ENCODE results near the gene MUCL3.
"Not testable (repeated sequence)": the region's sequence is repeated elsewhere in the genome, so short reads cannot be mapped to it uniquely, and the experiment has no call there.

MUCL3 gene

DNA sequence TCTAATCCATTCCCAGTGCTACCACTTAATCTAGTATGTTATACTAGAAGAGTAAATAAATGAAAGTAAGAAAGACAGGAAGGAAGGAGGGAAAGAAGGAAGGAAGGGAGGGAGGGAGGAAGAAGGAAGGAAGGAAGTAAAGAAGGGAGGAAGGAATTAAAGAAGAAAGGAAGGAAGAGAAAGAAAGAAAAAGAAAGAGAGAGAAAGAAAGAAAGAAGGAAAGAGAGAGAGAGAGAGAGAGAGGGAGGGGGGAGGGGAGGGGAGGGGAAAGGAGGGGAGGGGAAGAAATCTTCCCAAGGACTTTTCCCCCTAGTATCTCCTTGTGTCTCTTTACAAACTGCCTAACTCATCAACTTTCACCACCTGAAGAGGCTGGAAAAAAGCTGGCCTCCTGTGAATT, 21.9 kb downstream of the MUCL3 start:
- H3K36me3 ChIP-seq (ENCODE audit: control insufficient read depth in 4 of 4, insufficient read depth in 4 of 4, low read length in 3 of 4): no peaks in the 10 kb centered on the region
- ChIA-PET POLR2A (no interaction called here), CTCF (no interaction called here)
- DNase-seq: no peak
- no peaks in the 10 kb centered on the region for H3K4me1 ChIP-seq (ENCODE audit: control extremely low read depth in 1 of 4, control insufficient read depth in 4 of 4, insufficient read depth in 4 of 4, low read length in 3 of 4)
- no peak overlapping the region for H3K27ac ChIP-seq (ENCODE audit: insufficient read depth in 1 of 2, low read depth in 1 of 2, low read length in 2 of 2, poor library complexity in 1 of 2, severe bottlenecking in 2 of 2)
- no peaks in the 10 kb centered on the region for H3K9me3 ChIP-seq (ENCODE audit: control extremely low read depth in 1 of 5, control insufficient read depth in 4 of 5, insufficient read depth in 2 of 5, low read depth in 1 of 5, low read length in 4 of 5)
- peaks cover 0 to 29% (median 17%) of the 10 kb centered on the region in 5 experiments for H3K27me3 ChIP-seq (replicated peaks in 2 of 5; ENCODE audit: control insufficient read depth in 4 of 5, insufficient read depth in 5 of 5, low read length in 4 of 5)
- no peak overlapping the region for H3K4me3 ChIP-seq (ENCODE audit: control insufficient read depth in 1 of 7, extremely low read depth in 1 of 7, insufficient read depth in 4 of 7, low read depth in 2 of 7, low read length in 6 of 7)

DNA sequence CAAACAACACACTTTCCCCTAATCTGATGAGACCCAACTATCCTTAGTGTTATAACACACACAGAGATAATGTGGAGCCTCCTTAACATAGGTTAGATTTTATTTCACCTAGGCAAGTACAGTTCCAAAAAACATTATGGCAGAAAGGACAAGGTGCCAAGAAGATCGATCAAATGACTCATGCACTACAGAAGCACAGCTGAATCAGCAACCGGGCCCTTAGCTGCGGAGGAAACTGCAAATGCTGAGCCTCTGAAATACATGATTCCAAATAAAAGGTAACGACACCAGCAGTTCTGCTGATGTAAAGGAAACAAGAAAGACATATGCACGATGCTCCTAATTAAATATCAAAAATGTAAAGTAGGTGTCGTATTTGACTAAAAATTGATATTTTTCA, 22.9 kb downstream of the MUCL3 start:
- H3K27me3 ChIP-seq (replicated peaks in 2 of 5; ENCODE audit: control insufficient read depth in 4 of 5, insufficient read depth in 5 of 5, low read length in 4 of 5): peaks cover 0 to 20% (median 14%) of the 10 kb centered on the region in 5 experiments
- H3K27ac ChIP-seq (ENCODE audit: insufficient read depth in 1 of 2, low read depth in 1 of 2, low read length in 2 of 2, poor library complexity in 1 of 2, severe bottlenecking in 2 of 2): no peak overlapping the region
- no peaks in the 10 kb centered on the region for H3K4me1 ChIP-seq (ENCODE audit: control extremely low read depth in 1 of 4, control insufficient read depth in 4 of 4, insufficient read depth in 4 of 4, low read length in 3 of 4)
- H3K36me3 ChIP-seq (ENCODE audit: control insufficient read depth in 4 of 4, insufficient read depth in 4 of 4, low read length in 3 of 4): no peaks in the 10 kb centered on the region
- 100% methylated on average over 5 of the region's 6 CpGs for WGBS (ENCODE audit: insufficient coverage)
- DNase-seq: no peak
- H3K4me3 ChIP-seq (ENCODE audit: control insufficient read depth in 1 of 7, extremely low read depth in 1 of 7, insufficient read depth in 4 of 7, low read depth in 2 of 7, low read length in 6 of 7): no peak overlapping the region
- CTCF ChIA-PET: no interaction called here
- POLR2A ChIA-PET: no interaction called here
- no peaks in the 10 kb centered on the region for H3K9me3 ChIP-seq (ENCODE audit: control extremely low read depth in 1 of 5, control insufficient read depth in 4 of 5, insufficient read depth in 2 of 5, low read depth in 1 of 5, low read length in 4 of 5)

DNA sequence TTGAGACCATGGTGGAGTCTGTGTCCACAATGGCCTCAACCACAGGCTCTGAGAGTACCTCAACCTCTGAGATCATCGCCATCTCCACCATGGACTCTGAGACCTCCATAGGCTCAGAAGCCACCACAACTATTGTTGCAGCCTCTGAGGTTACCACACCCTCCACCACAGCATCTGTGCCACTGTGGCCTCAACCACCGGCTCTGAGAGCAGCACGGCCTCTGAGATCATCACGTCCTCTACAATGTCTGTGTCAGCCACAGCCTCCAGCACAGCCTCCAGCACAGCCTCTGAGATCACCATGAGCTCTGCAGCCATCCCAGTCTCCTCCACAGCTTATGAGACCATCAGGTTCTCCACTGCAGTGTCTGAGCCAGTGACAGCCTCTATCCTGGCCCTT, 23.3 kb downstream of the MUCL3 start:
- H3K36me3 ChIP-seq (ENCODE audit: control insufficient read depth in 4 of 4, insufficient read depth in 4 of 4, low read length in 3 of 4): no peaks in the 10 kb centered on the region
- CTCF ChIA-PET: no interaction called here
- no peak overlapping the region for H3K27ac ChIP-seq (ENCODE audit: insufficient read depth in 1 of 2, low read depth in 1 of 2, low read length in 2 of 2, poor library complexity in 1 of 2, severe bottlenecking in 2 of 2)
- DNase-seq: peak in 2 of 3 donors; percentile 16
- H3K4me1 ChIP-seq (ENCODE audit: control extremely low read depth in 1 of 4, control insufficient read depth in 4 of 4, insufficient read depth in 4 of 4, low read length in 3 of 4): no peaks in the 10 kb centered on the region
- POLR2A ChIA-PET: no interaction called here
- H3K27me3 ChIP-seq (replicated peaks in 2 of 5; ENCODE audit: control insufficient read depth in 4 of 5, insufficient read depth in 5 of 5, low read length in 4 of 5): peaks cover 0 to 19% (median 13%) of the 10 kb centered on the region in 5 experiments
- 100% methylated on average over 2 of the region's 4 CpGs for WGBS (ENCODE audit: insufficient coverage)
- H3K4me3 ChIP-seq (ENCODE audit: control insufficient read depth in 1 of 7, extremely low read depth in 1 of 7, insufficient read depth in 4 of 7, low read depth in 2 of 7, low read length in 6 of 7): no peak overlapping the region
- no peaks in the 10 kb centered on the region for H3K9me3 ChIP-seq (ENCODE audit: control extremely low read depth in 1 of 5, control insufficient read depth in 4 of 5, insufficient read depth in 2 of 5, low read depth in 1 of 5, low read length in 4 of 5)

DNA sequence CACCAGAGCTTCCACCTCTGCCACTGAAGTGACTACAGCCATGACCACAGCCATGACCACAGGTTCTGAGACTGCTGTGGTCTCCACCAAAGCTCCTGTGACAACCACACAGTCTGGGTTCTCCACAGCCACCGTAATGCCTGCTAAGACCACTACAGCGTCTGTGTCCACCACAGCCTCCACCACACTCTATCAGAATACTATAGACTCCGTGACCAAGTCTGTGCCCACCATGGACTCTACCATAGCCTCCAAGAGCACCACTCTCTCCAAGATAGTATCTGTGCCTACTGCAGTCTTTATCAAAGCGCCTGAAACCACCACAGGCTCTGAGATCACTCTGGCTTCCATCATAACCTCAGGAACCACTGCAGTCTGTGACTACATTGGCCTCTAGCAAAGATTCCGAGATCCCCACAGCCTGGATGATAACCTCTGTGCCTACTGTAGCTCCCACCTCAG, 24.4 kb downstream of the MUCL3 start:
- Histone ChIP-seq H3K27ac (ENCODE audit: insufficient read depth in 1 of 2, low read depth in 1 of 2, low read length in 2 of 2, poor library complexity in 1 of 2, severe bottlenecking in 2 of 2) (no peak overlapping the region), H3K9me3 (ENCODE audit: control extremely low read depth in 1 of 5, control insufficient read depth in 4 of 5, insufficient read depth in 2 of 5, low read depth in 1 of 5, low read length in 4 of 5) (no peaks in the 10 kb centered on the region), H3K36me3 (ENCODE audit: control insufficient read depth in 4 of 4, insufficient read depth in 4 of 4, low read length in 3 of 4) (no peaks in the 10 kb centered on the region), H3K27me3 (replicated peaks in 2 of 5; ENCODE audit: control insufficient read depth in 4 of 5, insufficient read depth in 5 of 5, low read length in 4 of 5) (peaks cover 0 to 13% (median 8%) of the 10 kb centered on the region in 5 experiments), H3K4me1 (ENCODE audit: control extremely low read depth in 1 of 4, control insufficient read depth in 4 of 4, insufficient read depth in 4 of 4, low read length in 3 of 4) (no peaks in the 10 kb centered on the region), H3K4me3 (ENCODE audit: control insufficient read depth in 1 of 7, extremely low read depth in 1 of 7, insufficient read depth in 4 of 7, low read depth in 2 of 7, low read length in 6 of 7) (no peak overlapping the region)
- 100% methylated on average over 3 of the region's 5 CpGs for WGBS (ENCODE audit: insufficient coverage)
- no peak for DNase-seq
- POLR2A ChIA-PET: interaction anchor here (0.5 kb wide), 1 partner anchor 90 kb away, joined by 3 read pairs; no protein-coding TSS in a partner anchor
- CTCF ChIA-PET: no interaction called here

DNA sequence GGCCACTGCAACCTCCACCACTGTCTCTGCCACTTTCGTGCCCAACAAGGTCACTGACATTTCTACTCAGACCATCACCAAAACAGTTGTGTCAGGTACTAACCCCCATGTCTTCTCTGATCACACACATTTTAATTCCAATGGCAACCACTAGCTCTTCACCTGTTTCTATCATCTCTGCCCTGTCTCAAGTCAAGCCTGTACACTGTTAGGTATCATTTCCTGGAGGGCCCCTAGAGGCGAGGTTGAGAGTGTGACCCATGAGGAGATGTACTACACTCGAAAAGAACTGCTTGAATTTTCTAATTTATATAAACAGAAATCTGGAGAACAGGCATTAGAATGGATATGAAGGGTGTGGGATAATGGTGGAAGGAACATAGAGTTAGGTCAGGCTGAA, 25.4 kb downstream of the MUCL3 start:
- Histone ChIP-seq H3K36me3 (ENCODE audit: control insufficient read depth in 4 of 4, insufficient read depth in 4 of 4, low read length in 3 of 4) (no peaks in the 10 kb centered on the region), H3K4me3 (ENCODE audit: control insufficient read depth in 1 of 7, extremely low read depth in 1 of 7, insufficient read depth in 4 of 7, low read depth in 2 of 7, low read length in 6 of 7) (no peak overlapping the region), H3K27ac (ENCODE audit: insufficient read depth in 1 of 2, low read depth in 1 of 2, low read length in 2 of 2, poor library complexity in 1 of 2, severe bottlenecking in 2 of 2) (no peak overlapping the region), H3K9me3 (ENCODE audit: control extremely low read depth in 1 of 5, control insufficient read depth in 4 of 5, insufficient read depth in 2 of 5, low read depth in 1 of 5, low read length in 4 of 5) (no peaks in the 10 kb centered on the region), H3K27me3 (replicated peaks in 2 of 5; ENCODE audit: control insufficient read depth in 4 of 5, insufficient read depth in 5 of 5, low read length in 4 of 5) (peaks cover 0 to 13% (median 4%) of the 10 kb centered on the region in 5 experiments), H3K4me1 (ENCODE audit: control extremely low read depth in 1 of 4, control insufficient read depth in 4 of 4, insufficient read depth in 4 of 4, low read length in 3 of 4) (no peaks in the 10 kb centered on the region)
- WGBS (ENCODE audit: insufficient coverage): 100% methylated on average over 2 of the region's 3 CpGs
- no peak for DNase-seq
- POLR2A ChIA-PET: no interaction called here
- CTCF ChIA-PET: no interaction called here

DNA sequence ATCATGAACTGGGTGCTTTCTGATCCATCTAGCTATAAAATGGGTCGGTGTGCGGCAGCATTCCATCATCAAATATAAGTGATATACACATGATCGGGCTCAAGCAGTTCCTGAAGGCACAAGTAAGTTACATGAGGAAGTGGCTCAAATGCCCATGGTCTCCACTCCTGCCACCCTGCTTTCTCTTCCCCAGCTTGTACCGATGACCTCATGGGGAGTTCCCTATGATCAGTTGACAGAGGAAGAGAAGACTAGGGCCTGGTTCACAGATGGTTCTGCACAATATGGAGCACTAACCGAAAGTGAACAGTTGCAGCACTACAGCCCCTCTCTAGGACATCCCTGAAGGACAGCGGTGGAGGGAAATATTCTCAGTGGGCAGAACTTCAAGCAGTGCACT, 28.4 kb downstream of the MUCL3 start:
- DNase-seq; H3K4me3 ChIP-seq (ENCODE audit: control insufficient read depth in 1 of 7, extremely low read depth in 1 of 7, insufficient read depth in 4 of 7, low read depth in 2 of 7, low read length in 6 of 7); H3K36me3 ChIP-seq (ENCODE audit: control insufficient read depth in 4 of 4, insufficient read depth in 4 of 4, low read length in 3 of 4); CTCF ChIA-PET; H3K27ac ChIP-seq (ENCODE audit: insufficient read depth in 1 of 2, low read depth in 1 of 2, low read length in 2 of 2, poor library complexity in 1 of 2, severe bottlenecking in 2 of 2); H3K4me1 ChIP-seq (ENCODE audit: control extremely low read depth in 1 of 4, control insufficient read depth in 4 of 4, insufficient read depth in 4 of 4, low read length in 3 of 4); H3K9me3 ChIP-seq (ENCODE audit: control extremely low read depth in 1 of 5, control insufficient read depth in 4 of 5, insufficient read depth in 2 of 5, low read depth in 1 of 5, low read length in 4 of 5); POLR2A ChIA-PET: not testable (repeated sequence)
- peaks cover 0 to 10% (median 0%) of the 10 kb centered on the region in 5 experiments for H3K27me3 ChIP-seq (replicated peaks in 2 of 5; ENCODE audit: control insufficient read depth in 4 of 5, insufficient read depth in 5 of 5, low read length in 4 of 5)
- 100% methylated on average over 3 of the region's 6 CpGs for WGBS (ENCODE audit: insufficient coverage)

DNA sequence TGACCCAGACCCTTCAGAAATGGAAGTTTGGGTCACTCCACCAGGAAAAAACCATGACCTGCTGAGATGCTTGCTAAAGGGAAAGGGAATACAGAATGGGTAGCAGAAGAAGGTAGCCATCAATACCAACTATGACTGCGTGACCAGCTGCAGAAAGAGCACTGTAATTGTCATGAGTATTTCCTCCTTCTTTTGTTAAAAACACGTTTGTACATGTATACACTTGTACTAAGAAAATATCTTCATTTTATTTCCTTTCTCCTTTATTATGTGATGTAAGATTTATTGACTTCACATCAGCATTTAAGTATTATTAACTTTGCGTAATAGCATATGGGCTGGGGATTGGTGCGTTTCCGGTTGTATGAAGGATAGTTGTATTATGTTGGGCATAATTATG, 30.2 kb downstream of the MUCL3 start:
- ChIA-PET CTCF (no interaction called here), POLR2A (no interaction called here)
- no peaks in the 10 kb centered on the region for H3K36me3 ChIP-seq (ENCODE audit: control insufficient read depth in 4 of 4, insufficient read depth in 4 of 4, low read length in 3 of 4)
- H3K27ac ChIP-seq (ENCODE audit: insufficient read depth in 1 of 2, low read depth in 1 of 2, low read length in 2 of 2, poor library complexity in 1 of 2, severe bottlenecking in 2 of 2): no peak overlapping the region
- peaks cover 0 to 9% (median 0%) of the 10 kb centered on the region in 5 experiments for H3K27me3 ChIP-seq (replicated peaks in 2 of 5; ENCODE audit: control insufficient read depth in 4 of 5, insufficient read depth in 5 of 5, low read length in 4 of 5)
- H3K4me3 ChIP-seq (ENCODE audit: control insufficient read depth in 1 of 7, extremely low read depth in 1 of 7, insufficient read depth in 4 of 7, low read depth in 2 of 7, low read length in 6 of 7): no peak overlapping the region
- DNase-seq: no peak
- no CpG with 5 or more reads among the region's 5 CpGs for WGBS (ENCODE audit: insufficient coverage)
- no peaks in the 10 kb centered on the region for H3K4me1 ChIP-seq (ENCODE audit: control extremely low read depth in 1 of 4, control insufficient read depth in 4 of 4, insufficient read depth in 4 of 4, low read length in 3 of 4)
- no peaks in the 10 kb centered on the region for H3K9me3 ChIP-seq (ENCODE audit: control extremely low read depth in 1 of 5, control insufficient read depth in 4 of 5, insufficient read depth in 2 of 5, low read depth in 1 of 5, low read length in 4 of 5)
